HUES6 (cell line): ENCODE results near the gene CYS1.
A peak's percentile ranks its signal among the peaks of the same experiment; 100 is the strongest.
"Not testable (repeated sequence)": the region's sequence is repeated elsewhere in the genome, so short reads cannot be mapped to it uniquely, and the experiment has no call there.

Experiments
- H3K27ac ChIP-seq: 2 replicates; pipeline ENCODE4 v1.7.0; 2013; ENCODE audit warnings: low read depth, mild to moderate bottlenecking, low read length, inconsistent platforms
- H3K27me3 ChIP-seq: 2 replicates; pipeline ENCODE4 v1.6.1; 2013; ENCODE audit warnings: low read length; ENCODE audit not compliant: control insufficient read depth, insufficient read depth
- H3K36me3 ChIP-seq: 2 replicates; pipeline ENCODE4 v1.6.1; 2013; ENCODE audit warnings: low read length; ENCODE audit not compliant: control insufficient read depth, insufficient read depth
- H3K4me1 ChIP-seq: 2 replicates; pipeline ENCODE4 v1.6.1; 2013; ENCODE audit warnings: low read length; ENCODE audit not compliant: control insufficient read depth, insufficient read depth
- H3K4me3 ChIP-seq: 2 replicates; pipeline ENCODE4 v1.5.1; 2013; ENCODE audit warnings: low read depth, low read length
- H3K9ac ChIP-seq: one replicate; pipeline ENCODE4 v1.6.1; 2013; ENCODE audit warnings: mild to moderate bottlenecking, low read length
- H3K9me3 ChIP-seq: 2 replicates; pipeline ENCODE4 v1.6.1; 2013; ENCODE audit warnings: low read depth, low read length; ENCODE audit not compliant: control insufficient read depth, insufficient read depth

Gene CYS1

GRCh38 chr2:10035633-10036032 lies 44.6 kb downstream of the CYS1 start:
- H3K4me1 ChIP-seq, result peaks cover 4% of the 10 kb centered on the region; the same call in 1 of the 2 replicates
- H3K36me3 ChIP-seq, result no peaks in the 10 kb centered on the region
- no peak overlapping the region for H3K9ac ChIP-seq
- no peaks in the 10 kb centered on the region for H3K27me3 ChIP-seq
- no peak overlapping the region for H3K4me3 ChIP-seq
- H3K9me3 ChIP-seq, result no peaks in the 10 kb centered on the region
- no peak overlapping the region for H3K27ac ChIP-seq

GRCh38 chr2:10035053-10035422 lies 45.2 kb downstream of the CYS1 start:
- H3K4me1 ChIP-seq, result peaks cover 10% of the 10 kb centered on the region; the same call in 1 of the 2 replicates
- H3K9ac ChIP-seq, result no peak overlapping the region
- no peaks in the 10 kb centered on the region for H3K36me3 ChIP-seq
- no peaks in the 10 kb centered on the region for H3K9me3 ChIP-seq
- no peak overlapping the region for H3K27ac ChIP-seq
- H3K4me3 ChIP-seq, result no peak overlapping the region
- no peaks in the 10 kb centered on the region for H3K27me3 ChIP-seq

GRCh38 chr2:10034333-10035052 lies 45.7 kb downstream of the CYS1 start:
- H3K4me3 ChIP-seq, result no peak overlapping the region
- H3K9me3 ChIP-seq, result no peaks in the 10 kb centered on the region
- H3K36me3 ChIP-seq, result no peaks in the 10 kb centered on the region
- no peak overlapping the region for H3K9ac ChIP-seq
- no peak overlapping the region for H3K27ac ChIP-seq
- peaks cover 12% of the 10 kb centered on the region; the same call in 1 of the 2 replicates for H3K4me1 ChIP-seq
- no peaks in the 10 kb centered on the region for H3K27me3 ChIP-seq

- H3K9me3 ChIP-seq, result no peaks in the 10 kb centered on the region
- no peak overlapping the region for H3K9ac ChIP-seq
- H3K27me3 ChIP-seq, result no peaks in the 10 kb centered on the region
- H3K4me3 ChIP-seq, result no peak overlapping the region
- H3K27ac ChIP-seq, result no peak overlapping the region
- peaks cover 23% of the 10 kb centered on the region for H3K4me1 ChIP-seq
- no peaks in the 10 kb centered on the region for H3K36me3 ChIP-seq
These were observed 46.8 kb downstream of the CYS1 start for GRCh38 chr2:10033251-10034006.

- Histone ChIP-seq H3K36me3 (no peaks in the 10 kb centered on the region), H3K27me3 (no peaks in the 10 kb centered on the region), H3K27ac (no peak overlapping the region), H3K9ac (no peak overlapping the region), H3K4me3 (no peak overlapping the region), H3K4me1 (peaks cover 27% of the 10 kb centered on the region), H3K9me3 (no peaks in the 10 kb centered on the region)
These were observed 47.5 kb downstream of the CYS1 start for GRCh38 chr2:10032746-10033105.

GRCh38 chr2:10031886-10032745 lies 48.1 kb downstream of the CYS1 start:
- no peaks in the 10 kb centered on the region for H3K36me3 ChIP-seq
- H3K27ac ChIP-seq, result no peak overlapping the region
- no peak overlapping the region for H3K9ac ChIP-seq
- H3K4me1 ChIP-seq, result peaks cover 27% of the 10 kb centered on the region
- H3K27me3 ChIP-seq, result no peaks in the 10 kb centered on the region
- no peaks in the 10 kb centered on the region for H3K9me3 ChIP-seq
- no peak overlapping the region for H3K4me3 ChIP-seq

GRCh38 chr2:10030798-10031197 lies 49.4 kb downstream of the CYS1 start:
- not testable (repeated sequence) for H3K9ac ChIP-seq, H3K27me3 ChIP-seq, H3K36me3 ChIP-seq, H3K9me3 ChIP-seq, H3K27ac ChIP-seq, H3K4me3 ChIP-seq
- peaks cover 27% of the 10 kb centered on the region for H3K4me1 ChIP-seq

- no peak overlapping the region for H3K9ac ChIP-seq
- H3K9me3 ChIP-seq, result no peaks in the 10 kb centered on the region
- H3K4me1 ChIP-seq, result peaks cover 27% of the 10 kb centered on the region
- H3K27ac ChIP-seq, result no peak overlapping the region
- H3K4me3 ChIP-seq, result no peak overlapping the region
- H3K27me3 ChIP-seq, result no peaks in the 10 kb centered on the region
- H3K36me3 ChIP-seq, result no peaks in the 10 kb centered on the region
These were observed 49.9 kb downstream of the CYS1 start for GRCh38 chr2:10030311-10030736.

GRCh38 chr2:10029875-10030223 lies 50.4 kb downstream of the CYS1 start:
- H3K4me1 ChIP-seq, result peaks cover 27% of the 10 kb centered on the region
- no peak overlapping the region for H3K27ac ChIP-seq
- no peaks in the 10 kb centered on the region for H3K36me3 ChIP-seq
- no peaks in the 10 kb centered on the region for H3K27me3 ChIP-seq
- no peak overlapping the region for H3K9ac ChIP-seq
- no peak overlapping the region for H3K4me3 ChIP-seq
- H3K9me3 ChIP-seq, result no peaks in the 10 kb centered on the region

- Histone ChIP-seq H3K9me3 (no peaks in the 10 kb centered on the region), H3K36me3 (no peaks in the 10 kb centered on the region), H3K27ac (no peak overlapping the region), H3K9ac (peak overlapping the region; percentile 7), H3K4me1 (peaks cover 27% of the 10 kb centered on the region), H3K27me3 (no peaks in the 10 kb centered on the region), H3K4me3 (peak overlapping the region; percentile 24; the same call in 1 of the 2 replicates)
These were observed 51.0 kb downstream of the CYS1 start for GRCh38 chr2:10028988-10029874.
